Ovary (tissue), 9 donors: Measurements from ENCODE around the gene CDH20. TPM values are rescaled to one million over a fixed set of nuclear protein-coding genes. Genes with fewer than 3 reads are reported as not detected.

Source experiments
- DNase-seq, 5 donors: peaks; one replicate each; pipeline ENCODE4 v3.0.0-alpha.2; 2019 to 2020
- H3K27ac ChIP-seq, 2 donors: fragments of 200-600 bp; one replicate each; pipeline versions ENCODE4 v1.5.1 to v1.8.0; 2019 to 2022
- H3K27me3 ChIP-seq: fragments of 200-600 bp; one replicate; pipeline ENCODE4 v1.8.0; 2022
- H3K36me3 ChIP-seq: fragments of 200-600 bp; sonication (generic); one replicate; pipeline ENCODE4 v1.5.1; 2019
- H3K4me1 ChIP-seq: one replicate; pipeline ENCODE4 v1.8.1; 2013; ENCODE audit warnings: mild to moderate bottlenecking, moderate library complexity; ENCODE audit not compliant: insufficient read depth
- H3K4me3 ChIP-seq: fragments of 200-600 bp; sonication (generic); one replicate; pipeline ENCODE4 v1.5.1; 2017
- H3K9me3 ChIP-seq, 2 donors: fragments of 200-600 bp in 1 of 2; sonication (generic) in 1 of 2; one replicate each; pipeline versions ENCODE4 v1.5.1 to v1.8.1; 2013 to 2019; ENCODE audit warnings: mild to moderate bottlenecking in 1 of 2, moderate library complexity in 1 of 2
- EP300 ChIP-seq: sonication (generic); formaldehyde crosslinking; IDR thresholded peaks from one replicate; pipeline ENCODE4 v1.6.1; 2017; ENCODE audit warnings: antibody characterized with exemption
- POLR2A ChIP-seq: fragments of 450-650 bp; IDR thresholded peaks from one replicate; pipeline ENCODE4 v1.6.1; 2017; ENCODE audit warnings: antibody characterized with exemption, mild to moderate bottlenecking, moderate library complexity
- WGBS, 3 donors: extraction: QIAGEN DNeasy Blood & Tissue Kit in 1 of 3; methylation state at CpG; one replicate each; pipeline versions ENCODE4 v1.1.5 to v1.1.7; 2013 to 2017; 5-methylcytosine and 5-hydroxymethylcytosine counted together
- intact Hi-C, 4 donors: fragments of 100-400 bp; cut with DNase I; formaldehyde crosslinking; loops; one replicate each; pipeline versions ENCODE4 v1.11.0 to v1.15.1; 2022 to 2023
- polyA plus RNA-seq, 2 donors: library from polyadenylated mRNA; stranded (reverse); fragments of 200-250 nt in 1 of 2; fragments of 350-450 nt in 1 of 2; fragmentation: Illumina TruSeq in 1 of 2; extraction: RNeasy Lipid Tissue Mini Kit (QIAGEN cat#74804) in 1 of 2; gene quantifications; one replicate each; pipeline ENCODE4 v1.2.3, GENCODE V29; 2013 to 2014
- total RNA-seq, 7 donors: library from RNA; depleted of rRNA in 2 of 7; stranded (reverse); fragments of >200 nt in 2 of 7; fragmentation: NEBNext Ultra II Directional in 3 of 7; extraction: Animal tissue kit (Norgen Biotek cat#: 25700) in 3 of 7; gene quantifications; one replicate each; pipeline versions ENCODE4 v1.1.0 to v1.2.4, GENCODE V29; 2016 to 2023
- TF ChIP-seq, protein P1 (sequence below), 3 donors: fragments of 450-650 bp in 2 of 3; fragments of 200-600 bp in 1 of 3; IDR thresholded peaks; one replicate each; pipeline versions ENCODE4 v1.5.1 to v1.8.0; 2016 to 2022; ENCODE audit warnings: antibody characterized with exemption in 3 of 3, mild to moderate bottlenecking in 1 of 3
- donor health status: DM: no; HTN: no; CAD: no; lungs with moderate emphysema.
- donor health status: DM: no; HTN: no; CAD: no.
- donor health status: Bipolar disorder and iron deficiency.
- donor health status: DM: yes; HTN: yes; CAD: no.
- donor health status: DM: no; HTN: no; CAD: no.
- donor health status: DM: yes; HTN: yes; CAD: no.

CDH20 gene
- total and polyA plus RNA-seq, 9 donors, result under 0.01 to 0.07 (median 0.04) TPM; not detected in 5

DNA sequence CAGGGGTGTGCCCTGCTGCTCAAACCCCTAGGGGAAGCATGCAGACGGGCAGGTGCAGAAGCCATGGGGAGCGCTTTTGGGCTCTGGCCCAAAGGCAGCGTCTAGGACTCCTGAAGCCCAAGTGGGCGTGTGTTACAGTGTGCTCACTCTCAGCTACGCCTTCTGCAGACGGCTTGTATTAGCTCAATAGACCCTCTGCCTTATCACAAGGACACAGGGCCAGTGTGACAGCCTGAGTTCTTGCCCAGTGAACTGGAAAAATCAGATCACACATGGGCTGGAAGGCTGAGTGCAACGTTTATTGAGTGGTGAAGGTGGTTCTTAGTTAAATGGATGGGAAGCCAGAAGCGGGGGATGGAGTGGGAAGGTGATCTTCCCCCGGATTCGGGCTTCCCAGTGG is 210.9 kb downstream of the CDH20 start:
- H3K27me3 ChIP-seq, result no peaks in the 10 kb centered on the region
- intact Hi-C loops, result no loop called here
- no peaks in the 10 kb centered on the region for H3K9me3 ChIP-seq
- no peak overlapping the region for H3K27ac ChIP-seq
- no peak overlapping the region for H3K4me3 ChIP-seq
- 84 to 89% (median 86%) methylated on average over 10 of the region's 10 CpGs for WGBS, 3 donors
- no peak for DNase-seq
- no peaks in the 10 kb centered on the region for H3K36me3 ChIP-seq
- TF ChIP-seq, protein P1, sequence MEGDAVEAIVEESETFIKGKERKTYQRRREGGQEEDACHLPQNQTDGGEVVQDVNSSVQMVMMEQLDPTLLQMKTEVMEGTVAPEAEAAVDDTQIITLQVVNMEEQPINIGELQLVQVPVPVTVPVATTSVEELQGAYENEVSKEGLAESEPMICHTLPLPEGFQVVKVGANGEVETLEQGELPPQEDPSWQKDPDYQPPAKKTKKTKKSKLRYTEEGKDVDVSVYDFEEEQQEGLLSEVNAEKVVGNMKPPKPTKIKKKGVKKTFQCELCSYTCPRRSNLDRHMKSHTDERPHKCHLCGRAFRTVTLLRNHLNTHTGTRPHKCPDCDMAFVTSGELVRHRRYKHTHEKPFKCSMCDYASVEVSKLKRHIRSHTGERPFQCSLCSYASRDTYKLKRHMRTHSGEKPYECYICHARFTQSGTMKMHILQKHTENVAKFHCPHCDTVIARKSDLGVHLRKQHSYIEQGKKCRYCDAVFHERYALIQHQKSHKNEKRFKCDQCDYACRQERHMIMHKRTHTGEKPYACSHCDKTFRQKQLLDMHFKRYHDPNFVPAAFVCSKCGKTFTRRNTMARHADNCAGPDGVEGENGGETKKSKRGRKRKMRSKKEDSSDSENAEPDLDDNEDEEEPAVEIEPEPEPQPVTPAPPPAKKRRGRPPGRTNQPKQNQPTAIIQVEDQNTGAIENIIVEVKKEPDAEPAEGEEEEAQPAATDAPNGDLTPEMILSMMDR (IDR thresholded peaks at IDR 0.05), result no peak
- TF ChIP-seq EP300 (no peak), POLR2A (no peak)
- H3K4me1 ChIP-seq, result peaks cover 6% of the 10 kb centered on the region

DNA sequence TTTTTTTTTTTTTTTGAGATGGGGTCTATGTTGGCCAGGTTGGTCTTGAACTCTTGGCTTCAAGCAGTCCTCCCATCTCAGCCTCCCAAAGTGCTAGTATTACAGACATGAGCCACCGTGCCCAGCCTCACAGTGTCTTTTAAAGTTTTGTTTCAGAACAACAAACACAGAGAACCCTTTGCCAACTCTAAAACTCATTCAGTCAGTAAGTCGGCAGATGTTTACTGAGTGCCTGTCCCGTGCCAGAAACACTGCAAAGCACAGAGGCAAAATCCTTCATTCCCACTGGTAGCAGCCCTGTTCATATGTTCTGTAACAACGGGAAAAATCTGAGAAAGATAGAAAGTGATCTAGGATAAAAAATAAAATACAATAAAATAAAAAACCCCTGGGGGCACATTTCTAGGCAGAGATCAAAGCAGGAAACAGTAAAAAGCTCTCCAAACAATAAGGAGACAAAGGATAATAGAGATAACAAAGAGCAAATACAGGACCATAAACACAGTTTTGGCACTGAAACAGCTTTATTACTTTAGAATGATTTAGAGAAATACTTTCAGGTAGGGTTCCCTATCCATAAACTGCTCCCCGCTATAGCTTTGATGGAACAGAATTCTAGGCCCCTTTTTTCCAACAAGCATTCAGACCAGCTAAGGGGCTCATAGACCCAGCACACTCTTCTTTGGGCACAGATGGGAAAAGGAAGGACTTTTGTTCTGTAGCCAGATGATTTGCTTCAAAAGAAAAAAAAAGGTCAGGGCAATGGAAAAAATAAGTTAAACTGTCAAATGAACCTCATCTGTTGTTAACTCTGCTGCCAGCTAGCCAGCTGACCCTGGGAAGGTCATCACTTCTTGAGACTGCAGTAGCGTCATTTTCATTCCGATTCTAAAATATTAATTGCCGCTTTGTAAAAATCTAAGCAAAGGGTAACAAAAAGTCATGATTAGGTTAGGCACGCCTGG is 212.3 kb downstream of the CDH20 start:
- 31 to 44% (median 36%) methylated on average over 9 of the region's 9 CpGs for WGBS, 3 donors
- H3K4me1 ChIP-seq, result peaks cover 6% of the 10 kb centered on the region
- H3K36me3 ChIP-seq, result no peaks in the 10 kb centered on the region
- no peaks in the 10 kb centered on the region for H3K9me3 ChIP-seq
- intact Hi-C loops, result no loop called here
- TF ChIP-seq, protein P1 (IDR thresholded peaks at IDR 0.05), result no peak
- TF ChIP-seq EP300, result no peak
- no peak for TF ChIP-seq POLR2A
- no peak overlapping the region for H3K27ac ChIP-seq
- H3K27me3 ChIP-seq, result no peaks in the 10 kb centered on the region
- peak in 1 of 5 donors; percentile 44 for DNase-seq
- H3K4me3 ChIP-seq, result no peak overlapping the region

DNA sequence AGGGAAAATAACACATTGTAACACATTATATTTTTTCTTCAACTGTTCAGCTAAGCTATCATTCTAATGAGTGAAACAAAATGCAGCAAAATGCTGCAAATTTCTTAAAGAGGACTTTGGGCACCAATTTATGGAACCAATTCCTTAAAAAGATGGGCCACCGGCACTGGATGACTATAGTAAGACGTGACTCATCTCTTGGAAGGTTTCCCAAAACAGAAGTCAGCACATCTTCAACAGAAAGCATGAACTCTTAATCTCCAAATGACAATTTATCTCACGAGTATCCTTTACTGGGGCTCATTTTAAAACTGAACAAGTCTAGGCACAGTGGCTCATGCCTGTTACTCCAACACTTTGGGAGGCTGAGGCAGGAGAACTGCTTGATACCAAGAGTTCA is 213.4 kb downstream of the CDH20 start:
- TF ChIP-seq EP300, result no peak
- Histone ChIP-seq H3K4me1 (peaks cover 6% of the 10 kb centered on the region), H3K4me3 (no peak overlapping the region), H3K27ac (no peak overlapping the region), H3K9me3 (no peaks in the 10 kb centered on the region), H3K36me3 (no peaks in the 10 kb centered on the region), H3K27me3 (no peaks in the 10 kb centered on the region)
- WGBS, 3 donors, result 19 to 20% (median 20%) methylated on average over 3 of the region's 3 CpGs
- intact Hi-C loops, result no loop called here
- DNase-seq, result no peak

DNA sequence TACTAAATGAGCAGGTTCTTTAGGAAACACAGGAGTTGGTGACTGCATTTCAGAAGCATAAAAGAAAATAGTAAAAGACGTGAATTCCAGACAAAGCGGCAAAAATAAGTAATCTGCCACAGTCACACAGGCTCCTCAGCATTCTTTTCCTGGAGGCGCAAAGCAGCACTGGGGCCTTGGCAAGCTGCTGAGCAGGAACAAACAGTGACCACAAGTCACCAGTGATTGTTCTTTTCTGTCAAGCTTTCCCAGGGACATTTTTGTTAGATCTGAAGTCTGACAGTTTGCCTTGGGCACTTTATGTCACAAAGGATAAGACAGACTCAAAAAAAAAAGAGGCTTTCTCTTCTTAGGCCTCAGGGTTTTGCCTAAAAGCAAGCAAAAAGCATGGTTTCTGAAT is 216.2 kb downstream of the CDH20 start:
- WGBS, 3 donors, result 90 to 96% (median 91%) methylated on average over 3 of the region's 3 CpGs
- Histone ChIP-seq H3K36me3 (no peaks in the 10 kb centered on the region), H3K4me1 (peaks cover 6% of the 10 kb centered on the region), H3K4me3 (no peak overlapping the region), H3K27me3 (no peaks in the 10 kb centered on the region), H3K27ac (no peak overlapping the region), H3K9me3 (no peaks in the 10 kb centered on the region)
- TF ChIP-seq, protein P1 (IDR thresholded peaks at IDR 0.05), result no peak
- TF ChIP-seq EP300 (no peak), POLR2A (no peak)
- DNase-seq, result no peak
- intact Hi-C loops, result no loop called here

DNA sequence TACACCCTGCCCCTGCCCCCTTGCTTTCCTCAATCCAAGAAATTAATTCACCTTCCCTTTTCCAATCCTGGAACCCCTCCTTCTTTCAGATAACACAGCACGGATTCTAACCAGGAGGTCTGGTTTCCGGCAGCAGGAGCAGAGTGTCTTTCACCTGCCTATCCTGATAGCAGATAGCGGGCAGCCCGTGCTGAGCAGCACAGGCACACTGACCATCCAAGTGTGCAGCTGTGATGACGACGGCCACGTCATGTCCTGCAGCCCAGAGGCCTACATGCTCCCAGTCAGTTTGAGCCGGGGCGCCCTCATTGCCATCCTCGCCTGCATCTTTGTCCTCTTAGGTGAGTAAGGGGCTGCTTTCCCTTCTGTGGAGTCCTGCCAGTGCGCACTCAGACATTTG is 216.7 kb downstream of the CDH20 start:
- Histone ChIP-seq H3K27ac (no peak overlapping the region), H3K36me3 (no peaks in the 10 kb centered on the region), H3K4me1 (peaks cover 6% of the 10 kb centered on the region), H3K27me3 (no peaks in the 10 kb centered on the region), H3K9me3 (no peaks in the 10 kb centered on the region), H3K4me3 (no peak overlapping the region)
- TF ChIP-seq, protein P1 (IDR thresholded peaks at IDR 0.05), result no peak
- no peak for TF ChIP-seq EP300
- no peak for TF ChIP-seq POLR2A
- 85 to 92% (median 90%) methylated on average over 11 of the region's 11 CpGs for WGBS, 3 donors
- intact Hi-C loops, result no loop called here
- DNase-seq, result no peak
